ENCODE results near the gene RXFP1. TPM values are rescaled to one million over a fixed set of nuclear protein-coding genes. Genes with fewer than 3 reads are reported as not detected.

The RXFP1 gene
- 10 to 100 TPM in 1 of 4 donors, 1 to 10 TPM in 3; 2.1 to 11.3 (median 6.0) TPM for total RNA-seq

DNA sequence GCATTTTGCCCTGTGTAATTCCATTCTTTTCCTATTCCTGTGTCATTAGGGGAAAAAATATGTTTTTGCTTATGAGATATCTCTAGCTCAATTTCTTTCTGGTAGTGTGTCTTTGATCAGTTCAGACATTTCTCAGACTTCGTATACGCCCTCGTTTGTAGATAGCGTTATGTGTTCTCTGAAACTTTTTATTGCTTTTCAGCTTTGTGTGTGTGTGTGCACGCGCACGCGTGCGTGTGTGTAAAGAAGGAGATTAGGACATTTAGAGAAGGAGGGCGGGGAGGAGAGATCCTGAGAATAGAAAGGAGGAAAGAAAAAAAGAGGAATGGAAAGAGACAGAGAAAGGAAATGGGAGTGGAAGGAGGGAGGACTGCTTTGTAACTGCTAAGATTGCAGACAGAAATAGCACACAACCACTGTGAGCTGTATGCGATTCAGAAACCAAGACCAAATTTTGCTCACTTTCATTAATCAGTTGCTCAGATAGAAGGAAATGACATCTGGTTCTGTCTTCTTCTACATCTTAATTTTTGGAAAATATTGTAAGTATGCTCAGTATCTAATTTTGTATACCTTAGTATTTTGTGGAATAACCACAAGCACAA is at the start of gene RXFP1:
Gene RXFP1, plus strand, starts transcription at position 399 of the 605 bp plus-strand sequence. Its CDS starts 95 bp downstream, at position 494.
- H3K27me3 ChIP-seq = no peaks in the 10 kb centered on the region
- no peak for DNase-seq

GRCh38 chr4:158481811-158482210 is 39.9 kb upstream of the RXFP1 start:
- H3K27me3 ChIP-seq = no peaks in the 10 kb centered on the region
- H3K36me3 ChIP-seq = no peaks in the 10 kb centered on the region
- DNase-seq = no peak
- TF ChIP-seq CTCF (IDR thresholded peaks at IDR 0.05) (no peak), POLR2A (IDR thresholded peaks at IDR 0.05) (no peak)
- intact Hi-C loops (cut with DNase I; ENCODE audit: low total_unique reads) = no loop called here
- H3K9me3 ChIP-seq = no peaks in the 10 kb centered on the region
- H3K27ac ChIP-seq = no peak overlapping the region
- H3K4me3 ChIP-seq = no peak overlapping the region
- H3K4me1 ChIP-seq = no peaks in the 10 kb centered on the region

More for the DNA sequence above, at the start of gene RXFP1:
- H3K4me3 ChIP-seq = peak within 1 kb of the TSS in 1 of 2 donors; percentile 1
- intact Hi-C loops (cut with DNase I; ENCODE audit: low total_unique reads) = no loop called here
- peak within 1 kb of the TSS; percentile 37 to 48 for H3K27ac ChIP-seq
- H3K36me3 ChIP-seq = no peaks in the 10 kb centered on the region
- H3K4me1 ChIP-seq = no peaks in the 10 kb centered on the region
- no peaks in the 10 kb centered on the region for H3K9me3 ChIP-seq
- TF ChIP-seq CTCF (IDR thresholded peaks at IDR 0.05) = no peak
- no peak for TF ChIP-seq POLR2A (IDR thresholded peaks at IDR 0.05)

DNA sequence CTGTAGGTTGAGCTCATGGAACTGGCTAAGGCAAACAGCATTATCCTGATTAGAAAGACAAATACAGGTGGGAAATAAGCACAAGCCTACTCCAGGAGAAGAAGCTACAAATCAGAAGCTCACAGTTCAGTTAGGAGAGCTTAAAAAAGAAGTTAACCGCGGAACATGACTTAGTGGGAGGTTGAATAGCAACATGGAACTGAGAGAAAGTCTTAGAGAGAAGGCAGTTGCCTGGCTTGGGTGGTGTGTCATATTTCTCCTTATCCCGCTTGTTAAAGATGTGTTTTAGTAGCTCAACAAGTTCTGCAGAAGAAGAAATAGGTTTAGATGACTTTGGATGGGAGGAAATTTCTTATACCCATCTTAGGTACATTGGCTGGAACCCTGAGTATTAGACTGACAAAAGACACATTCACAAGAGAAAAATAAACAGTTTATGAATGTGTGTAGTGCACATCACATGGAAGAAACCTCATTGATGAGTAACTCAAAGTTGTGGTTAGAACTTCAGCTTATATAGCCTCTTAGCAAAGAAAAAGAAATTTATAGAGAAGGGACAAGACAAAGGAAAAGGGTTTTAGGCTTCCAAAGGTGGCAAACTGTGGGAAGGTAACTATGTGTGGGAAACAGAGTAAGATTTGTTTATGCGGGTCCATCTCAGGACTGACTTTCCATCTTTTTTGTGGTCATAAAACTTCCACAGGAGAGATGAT is 37.4 kb upstream of the RXFP1 start:
- Histone ChIP-seq H3K4me1 (no peaks in the 10 kb centered on the region), H3K9me3 (no peaks in the 10 kb centered on the region), H3K4me3 (no peak overlapping the region), H3K27ac (no peak overlapping the region), H3K36me3 (no peaks in the 10 kb centered on the region), H3K27me3 (no peaks in the 10 kb centered on the region)
- DNase-seq = no peak
- TF ChIP-seq POLR2A (IDR thresholded peaks at IDR 0.05) (no peak), CTCF (IDR thresholded peaks at IDR 0.05) (no peak)
- intact Hi-C loops (cut with DNase I; ENCODE audit: low total_unique reads) = no loop called here

DNA sequence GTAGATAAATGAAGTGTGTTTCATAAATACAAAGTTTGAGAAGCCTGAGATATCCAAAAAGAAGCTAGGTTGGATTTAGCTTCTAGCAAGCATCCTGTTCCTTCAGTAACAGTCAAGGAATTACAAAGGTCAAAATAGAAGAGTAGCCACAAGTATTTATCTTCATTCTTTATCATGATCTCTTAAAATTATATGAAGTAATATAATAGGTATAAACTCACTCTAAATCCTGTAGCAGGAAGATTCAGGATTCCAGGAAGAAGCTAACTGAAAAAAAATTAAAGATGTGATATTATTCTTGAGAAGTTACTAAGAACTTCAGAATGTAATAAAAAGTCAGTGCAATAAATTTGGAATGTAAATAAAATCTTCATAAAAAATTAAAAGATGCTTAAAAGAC is 31.1 kb upstream of the RXFP1 start:
- H3K36me3 ChIP-seq = no peaks in the 10 kb centered on the region
- H3K9me3 ChIP-seq = no peaks in the 10 kb centered on the region
- H3K27me3 ChIP-seq = no peaks in the 10 kb centered on the region
- intact Hi-C loops (cut with DNase I; ENCODE audit: low total_unique reads) = no loop called here
- no peak overlapping the region for H3K4me3 ChIP-seq
- TF ChIP-seq POLR2A (IDR thresholded peaks at IDR 0.05) = no peak
- no peak for TF ChIP-seq CTCF (IDR thresholded peaks at IDR 0.05)
- H3K27ac ChIP-seq = no peak overlapping the region
- DNase-seq = no peak
- no peaks in the 10 kb centered on the region for H3K4me1 ChIP-seq

DNA sequence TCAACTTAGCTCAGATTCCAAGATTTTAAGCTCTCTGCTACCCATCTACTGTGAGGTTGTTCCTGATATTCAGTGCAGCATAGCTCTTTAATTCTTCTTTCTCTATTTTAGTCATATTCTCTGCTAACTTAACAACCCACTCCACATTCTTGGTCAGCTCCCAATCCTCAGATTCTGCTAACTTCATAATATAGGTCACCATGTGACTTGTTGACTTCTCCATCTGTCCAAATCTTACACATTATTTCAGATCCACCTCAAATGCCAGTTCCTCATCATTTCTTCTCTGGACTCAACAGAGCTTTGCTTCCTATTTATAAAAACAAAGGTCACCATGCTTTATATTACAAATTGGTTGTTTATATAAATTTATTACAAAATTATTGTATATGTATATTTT is 29.3 kb upstream of the RXFP1 start:
- Histone ChIP-seq H3K36me3 (no peaks in the 10 kb centered on the region), H3K27ac (no peak overlapping the region), H3K27me3 (no peaks in the 10 kb centered on the region), H3K4me3 (no peak overlapping the region), H3K9me3 (no peaks in the 10 kb centered on the region), H3K4me1 (no peaks in the 10 kb centered on the region)
- DNase-seq = no peak
- intact Hi-C loops (cut with DNase I; ENCODE audit: low total_unique reads) = no loop called here
- TF ChIP-seq POLR2A (IDR thresholded peaks at IDR 0.05) (no peak), CTCF (IDR thresholded peaks at IDR 0.05) (no peak)

All from uterus (tissue), 4 donors.